H1 (cell line): ENCODE data around the gene KLK12. TPM values are rescaled to one million over a fixed set of nuclear protein-coding genes. Genes with fewer than 3 reads are reported as not detected.

Source experiments
- SIRT6 ChIP-seq: IDR thresholded peaks from one replicate; pipeline ENCODE4 v1.7.1; 2012; ENCODE audit warnings: low read length, inconsistent platforms
- TAF1 ChIP-seq: IDR thresholded peaks from 2 replicates; pipeline ENCODE4 v1.6.1; 2011; ENCODE audit warnings: mild to moderate bottlenecking, low read depth, low read length
- polyA plus RNA-seq, 7 experiments: library from polyadenylated mRNA; depleted of rRNA in 3 of 7; stranded (reverse) in 5 of 7; unstranded in 2 of 7; fragments of >200 nt in 5 of 7; fragments of 200-250 nt in 2 of 7; gene quantifications; 1 replicate in 5 of 7; 2 replicates in 1 of 7; 4 replicates in 1 of 7; pipeline versions ENCODE4 v1.2.1 to v1.2.3, GENCODE V29; 2011 to 2013; ENCODE audit warnings: missing spikeins in 2 of 7, mixed read lengths in 2 of 7
- total RNA-seq: library from RNA; stranded (reverse); fragmentation: NEBNext Ultra II Directional; extraction: Animal tissue kit (Norgen Biotek cat#: 25700); gene quantifications from 2 replicates; pipeline ENCODE4 v1.2.1, GENCODE V29; 2021

KLK12 gene
- total and polyA plus RNA-seq, 2 of the 8 experiments (the other 6 are each of a cell fraction or from before 2014, with no cell fraction given), result 0.24 TPM; not detected in 1

- TF ChIP-seq TAF1 (no peak), SIRT6 (no peak)
Measured at GRCh38 chr19:51031880-51032225, 2.9 kb downstream of the KLK12 start (continued).
